ENCODE measurements around the gene GOLGA3. TPM values are rescaled to one million over a fixed set of nuclear protein-coding genes. Genes with fewer than 3 reads are reported as not detected.

The GOLGA3 gene
- total RNA-seq, 1 experiment from 2014 or later: 96.0 TPM

GRCh38 chr12:132747395-132747794 is 81.3 kb downstream of the GOLGA3 start:
- H3K4me3 ChIP-seq: no peak overlapping the region
- no peaks in the 10 kb centered on the region for H3K27me3 ChIP-seq
- H3K36me3 ChIP-seq: peaks cover 88% of the 10 kb centered on the region
- no peak for DNase-seq
- H3K9me3 ChIP-seq: no peaks in the 10 kb centered on the region

- no peak for DNase-seq
- H3K36me3 ChIP-seq: peaks cover 88% of the 10 kb centered on the region
- H3K4me3 ChIP-seq: no peak overlapping the region
- no peaks in the 10 kb centered on the region for H3K9me3 ChIP-seq
- no peaks in the 10 kb centered on the region for H3K27me3 ChIP-seq
These were observed 82.1 kb downstream of the GOLGA3 start for GRCh38 chr12:132746613-132747012.

- H3K27me3 ChIP-seq: no peaks in the 10 kb centered on the region
- H3K4me3 ChIP-seq: no peak overlapping the region
- no peak for DNase-seq
- peaks cover 94% of the 10 kb centered on the region for H3K36me3 ChIP-seq
- H3K9me3 ChIP-seq: no peaks in the 10 kb centered on the region
These were observed 84.8 kb downstream of the GOLGA3 start for GRCh38 chr12:132743831-132744230.

GRCh38 chr12:132741620-132742019 is 87.0 kb downstream of the GOLGA3 start:
- Histone ChIP-seq H3K27me3 (no peaks in the 10 kb centered on the region), H3K9me3 (no peaks in the 10 kb centered on the region), H3K36me3 (peaks cover 95% of the 10 kb centered on the region), H3K4me3 (no peak overlapping the region)
- DNase-seq: no peak

GRCh38 chr12:132740652-132741051 is 88.0 kb downstream of the GOLGA3 start:
- Histone ChIP-seq H3K36me3 (peaks cover 97% of the 10 kb centered on the region), H3K9me3 (no peaks in the 10 kb centered on the region), H3K4me3 (no peak overlapping the region), H3K27me3 (no peaks in the 10 kb centered on the region)
- no peak for DNase-seq

- DNase-seq: no peak
- Histone ChIP-seq H3K4me3 (no peak overlapping the region), H3K27me3 (no peaks in the 10 kb centered on the region), H3K36me3 (peaks cover 97% of the 10 kb centered on the region), H3K9me3 (no peaks in the 10 kb centered on the region)
These were observed 88.4 kb downstream of the GOLGA3 start for GRCh38 chr12:132740313-132740646.

GRCh38 chr12:132739600-132740312 is 88.9 kb downstream of the GOLGA3 start:
- H3K36me3 ChIP-seq: peaks cover 97% of the 10 kb centered on the region
- DNase-seq: no peak

GRCh38 chr12:132736913-132737312 is 91.8 kb downstream of the GOLGA3 start:
- Histone ChIP-seq H3K9me3 (no peaks in the 10 kb centered on the region), H3K4me3 (no peak overlapping the region), H3K27me3 (no peaks in the 10 kb centered on the region), H3K36me3 (peaks cover 84% of the 10 kb centered on the region)
- no peak for DNase-seq

More at GRCh38 chr12:132739600-132740312, 88.9 kb downstream of the GOLGA3 start:
- no peaks in the 10 kb centered on the region for H3K27me3 ChIP-seq
- H3K9me3 ChIP-seq: no peaks in the 10 kb centered on the region
- H3K4me3 ChIP-seq: no peak overlapping the region

GRCh38 chr12:132736378-132736777 is 92.3 kb downstream of the GOLGA3 start:
- Histone ChIP-seq H3K9me3 (no peaks in the 10 kb centered on the region), H3K4me3 (no peak overlapping the region), H3K27me3 (no peaks in the 10 kb centered on the region), H3K36me3 (peaks cover 83% of the 10 kb centered on the region)
- no peak for DNase-seq

- no peaks in the 10 kb centered on the region for H3K27me3 ChIP-seq
- no peak overlapping the region for H3K4me3 ChIP-seq
- H3K9me3 ChIP-seq: no peaks in the 10 kb centered on the region
- H3K36me3 ChIP-seq: peaks cover 83% of the 10 kb centered on the region
- no peak for DNase-seq
These were observed 93.2 kb downstream of the GOLGA3 start for GRCh38 chr12:132735496-132735895.

GRCh38 chr12:132734206-132734605 is 94.5 kb downstream of the GOLGA3 start:
- Histone ChIP-seq H3K36me3 (peaks cover 80% of the 10 kb centered on the region), H3K4me3 (no peak overlapping the region), H3K27me3 (no peaks in the 10 kb centered on the region), H3K9me3 (no peaks in the 10 kb centered on the region)
- DNase-seq: no peak

GRCh38 chr12:132731574-132731973 is 97.1 kb downstream of the GOLGA3 start:
- no peak overlapping the region for H3K4me3 ChIP-seq
- H3K27me3 ChIP-seq: no peaks in the 10 kb centered on the region
- no peaks in the 10 kb centered on the region for H3K9me3 ChIP-seq
- peaks cover 77% of the 10 kb centered on the region for H3K36me3 ChIP-seq
- DNase-seq: no peak

GRCh38 chr12:132730353-132730752 is 98.3 kb downstream of the GOLGA3 start:
- Histone ChIP-seq H3K9me3 (no peaks in the 10 kb centered on the region), H3K27me3 (no peaks in the 10 kb centered on the region), H3K4me3 (no peak overlapping the region), H3K36me3 (peaks cover 77% of the 10 kb centered on the region)
- DNase-seq: no peak

GRCh38 chr12:132729541-132730320 is 98.9 kb downstream of the GOLGA3 start:
- no peak for DNase-seq
- Histone ChIP-seq H3K9me3 (no peaks in the 10 kb centered on the region), H3K4me3 (no peak overlapping the region), H3K36me3 (peaks cover 77% of the 10 kb centered on the region), H3K27me3 (no peaks in the 10 kb centered on the region)

GRCh38 chr12:132728502-132728901 is 100.2 kb downstream of the GOLGA3 start:
- Histone ChIP-seq H3K36me3 (peaks cover 77% of the 10 kb centered on the region), H3K4me3 (no peak overlapping the region), H3K9me3 (no peaks in the 10 kb centered on the region), H3K27me3 (no peaks in the 10 kb centered on the region)
- no peak for DNase-seq

GRCh38 chr12:132727091-132727794 is 101.4 kb downstream of the GOLGA3 start:
- DNase-seq: no peak
- Histone ChIP-seq H3K36me3 (peaks cover 90% of the 10 kb centered on the region), H3K27me3 (no peaks in the 10 kb centered on the region), H3K9me3 (no peaks in the 10 kb centered on the region), H3K4me3 (no peak overlapping the region)

GRCh38 chr12:132726386-132726785 is 102.3 kb downstream of the GOLGA3 start:
- H3K27me3 ChIP-seq: no peaks in the 10 kb centered on the region
- H3K9me3 ChIP-seq: no peaks in the 10 kb centered on the region
- no peak for DNase-seq
- peaks cover 93% of the 10 kb centered on the region for H3K36me3 ChIP-seq
- no peak overlapping the region for H3K4me3 ChIP-seq
